ENCODE results near the gene ANKRD55. TPM values are rescaled to one million over a fixed set of nuclear protein-coding genes. Genes with fewer than 3 reads are reported as not detected.
"Not testable (repeated sequence)": the region's sequence is repeated elsewhere in the genome, so short reads cannot be mapped to it uniquely, and the experiment has no call there.

Gene ANKRD55
- total RNA-seq, 1 experiment from 2014 or later = not detected

- Histone ChIP-seq H3K27me3 (replicated peaks) (no peaks in the 10 kb centered on the region), H3K4me1 (replicated peaks) (peaks cover 50% of the 10 kb centered on the region), H3K4me3 (no peak overlapping the region), H3K27ac (no peak overlapping the region), H3K36me3 (no peaks in the 10 kb centered on the region), H3K9me3 (replicated peaks) (no peaks in the 10 kb centered on the region)
- DNase-seq (ENCODE audit: low read depth in 1 of 2, low spot score in 2 of 2) = no peak
Observed at GRCh38 chr5:56164376-56164775, 68.8 kb downstream of the ANKRD55 start.

DNA sequence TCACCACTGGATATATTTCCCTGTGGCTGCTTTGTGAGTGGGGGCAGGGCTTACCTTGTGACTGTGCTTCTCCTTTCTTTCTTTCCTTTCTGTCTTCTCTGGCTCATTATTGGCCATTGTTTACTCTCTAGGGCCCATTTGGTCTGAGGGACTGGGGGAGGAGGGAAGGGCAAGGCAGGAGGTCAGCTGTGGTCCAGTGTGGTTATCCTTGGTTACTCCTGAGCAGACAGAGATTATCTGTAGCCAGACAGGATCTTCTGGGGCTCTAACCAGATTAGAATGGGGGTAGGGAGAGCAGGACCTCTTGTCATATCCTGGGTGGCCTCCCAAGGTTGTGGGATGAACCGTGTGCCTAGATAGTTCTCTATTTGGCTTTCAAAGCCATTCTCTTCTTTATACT lies 71.2 kb downstream of the ANKRD55 start:
- peak in 1 of 2 experiments; percentile 22 for DNase-seq (ENCODE audit: low read depth in 1 of 2, low spot score in 2 of 2)

DNA sequence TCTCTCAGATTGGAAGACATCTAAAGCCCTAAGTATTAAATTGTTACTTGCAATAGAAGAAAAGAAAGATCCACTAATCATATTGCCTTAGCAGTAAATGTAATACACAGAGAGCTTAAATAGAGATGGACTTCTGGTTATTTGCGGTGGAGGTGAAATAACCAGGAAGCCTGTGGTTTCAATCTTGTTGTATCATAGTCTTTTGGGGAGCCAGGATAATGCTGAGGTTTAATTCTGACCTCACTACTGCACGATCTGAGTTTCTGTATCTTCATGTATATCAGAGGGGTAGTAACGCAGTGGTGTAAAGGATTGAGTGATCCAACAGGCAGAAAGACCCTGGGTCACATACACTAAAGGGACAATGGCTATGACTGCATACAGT lies 71.7 kb downstream of the ANKRD55 start:
- H3K27me3 ChIP-seq (replicated peaks) = no peaks in the 10 kb centered on the region
- no peaks in the 10 kb centered on the region for H3K9me3 ChIP-seq (replicated peaks)
- no peak overlapping the region for H3K4me3 ChIP-seq
- peaks cover 32% of the 10 kb centered on the region for H3K4me1 ChIP-seq (replicated peaks)
- H3K27ac ChIP-seq = no peak overlapping the region
- H3K36me3 ChIP-seq = no peaks in the 10 kb centered on the region
- no peak for DNase-seq (ENCODE audit: low read depth in 1 of 2, low spot score in 2 of 2)

More for the DNA sequence above, 71.2 kb downstream of the ANKRD55 start:
- Histone ChIP-seq H3K27me3 (replicated peaks) (no peaks in the 10 kb centered on the region), H3K9me3 (replicated peaks) (no peaks in the 10 kb centered on the region), H3K4me3 (no peak overlapping the region), H3K4me1 (replicated peaks) (peaks cover 32% of the 10 kb centered on the region), H3K27ac (no peak overlapping the region), H3K36me3 (no peaks in the 10 kb centered on the region)

DNA sequence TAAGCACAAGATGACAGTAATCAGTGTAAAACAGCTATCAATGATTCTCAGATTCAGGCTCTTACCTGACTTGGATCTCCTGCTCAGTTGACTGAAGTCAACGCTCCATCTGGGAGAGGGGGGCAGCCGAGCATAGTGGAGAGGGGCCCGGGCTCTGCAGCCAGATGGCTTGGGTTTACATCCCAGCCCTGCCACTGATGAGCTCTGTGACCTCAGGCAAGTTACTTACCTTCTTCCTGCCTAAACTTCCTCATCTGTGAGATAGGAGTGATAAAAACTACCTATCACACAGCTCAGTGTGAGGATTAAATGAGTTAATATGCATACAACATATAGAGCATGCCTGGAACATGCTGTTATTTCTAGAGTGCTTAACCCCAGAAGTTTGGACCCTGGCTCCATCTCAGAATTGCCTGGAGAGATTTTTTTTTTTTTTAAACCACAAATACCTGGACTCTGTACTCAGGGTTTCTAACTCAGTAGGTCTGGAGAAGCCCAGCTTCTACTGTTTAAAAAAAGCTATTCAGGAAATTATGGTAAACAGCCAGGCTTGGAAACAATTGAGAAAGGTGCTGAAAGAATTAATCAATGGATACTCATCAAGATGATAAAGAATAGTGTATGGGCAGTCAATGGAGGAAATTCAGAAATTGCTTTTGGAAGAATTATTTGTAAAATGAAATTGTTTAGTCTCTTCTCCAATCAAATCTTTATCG lies 72.2 kb downstream of the ANKRD55 start:
- Histone ChIP-seq H3K36me3 (no peaks in the 10 kb centered on the region), H3K27me3 (replicated peaks) (no peaks in the 10 kb centered on the region), H3K27ac (no peak overlapping the region), H3K4me1 (replicated peaks) (peaks cover 28% of the 10 kb centered on the region), H3K4me3 (no peak overlapping the region), H3K9me3 (replicated peaks) (no peaks in the 10 kb centered on the region)
- no peak for DNase-seq (ENCODE audit: low read depth in 1 of 2, low spot score in 2 of 2)

DNA sequence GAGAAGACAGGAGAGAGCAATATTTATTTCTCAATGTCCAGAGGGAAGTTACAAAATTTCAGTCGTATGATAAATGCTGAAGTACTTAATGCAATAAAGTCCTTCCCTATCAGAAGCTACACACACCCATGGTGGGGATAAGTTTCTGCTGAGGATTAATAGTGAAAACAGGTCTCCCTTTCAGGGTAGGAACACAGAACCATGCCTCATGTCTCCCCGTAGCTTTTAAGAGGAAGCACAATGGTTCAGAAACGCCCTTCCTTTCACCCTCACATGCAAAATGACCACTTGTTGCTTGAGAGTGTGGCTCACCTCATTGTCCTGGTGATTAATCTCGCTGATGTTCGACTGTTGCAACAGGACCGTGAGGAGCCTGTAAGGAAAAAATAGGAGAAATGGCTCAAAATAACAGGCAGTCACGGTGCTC lies 73.6 kb downstream of the ANKRD55 start:
- DNase-seq (ENCODE audit: low read depth in 1 of 2, low spot score in 2 of 2) = no peak
- Histone ChIP-seq H3K4me3 (no peak overlapping the region), H3K9me3 (replicated peaks) (no peaks in the 10 kb centered on the region), H3K27ac (no peak overlapping the region), H3K4me1 (replicated peaks) (peaks cover 18% of the 10 kb centered on the region), H3K36me3 (no peaks in the 10 kb centered on the region), H3K27me3 (replicated peaks) (no peaks in the 10 kb centered on the region)

- DNase-seq (ENCODE audit: low read depth in 1 of 2, low spot score in 2 of 2) = no peak
- H3K4me3 ChIP-seq = no peak overlapping the region
- no peaks in the 10 kb centered on the region for H3K36me3 ChIP-seq
- peaks cover 18% of the 10 kb centered on the region for H3K4me1 ChIP-seq (replicated peaks)
- H3K27me3 ChIP-seq (replicated peaks) = no peaks in the 10 kb centered on the region
- H3K9me3 ChIP-seq (replicated peaks) = no peaks in the 10 kb centered on the region
- no peak overlapping the region for H3K27ac ChIP-seq
Observed at GRCh38 chr5:56158331-56158960, 74.7 kb downstream of the ANKRD55 start.

GRCh38 chr5:56157191-56157621 lies 75.9 kb downstream of the ANKRD55 start:
- not testable (repeated sequence) for H3K9me3 ChIP-seq (replicated peaks); H3K36me3 ChIP-seq; H3K27ac ChIP-seq; DNase-seq (ENCODE audit: low read depth in 1 of 2, low spot score in 2 of 2); H3K4me3 ChIP-seq; H3K27me3 ChIP-seq (replicated peaks)
- H3K4me1 ChIP-seq (replicated peaks) = peaks cover 17% of the 10 kb centered on the region

DNA sequence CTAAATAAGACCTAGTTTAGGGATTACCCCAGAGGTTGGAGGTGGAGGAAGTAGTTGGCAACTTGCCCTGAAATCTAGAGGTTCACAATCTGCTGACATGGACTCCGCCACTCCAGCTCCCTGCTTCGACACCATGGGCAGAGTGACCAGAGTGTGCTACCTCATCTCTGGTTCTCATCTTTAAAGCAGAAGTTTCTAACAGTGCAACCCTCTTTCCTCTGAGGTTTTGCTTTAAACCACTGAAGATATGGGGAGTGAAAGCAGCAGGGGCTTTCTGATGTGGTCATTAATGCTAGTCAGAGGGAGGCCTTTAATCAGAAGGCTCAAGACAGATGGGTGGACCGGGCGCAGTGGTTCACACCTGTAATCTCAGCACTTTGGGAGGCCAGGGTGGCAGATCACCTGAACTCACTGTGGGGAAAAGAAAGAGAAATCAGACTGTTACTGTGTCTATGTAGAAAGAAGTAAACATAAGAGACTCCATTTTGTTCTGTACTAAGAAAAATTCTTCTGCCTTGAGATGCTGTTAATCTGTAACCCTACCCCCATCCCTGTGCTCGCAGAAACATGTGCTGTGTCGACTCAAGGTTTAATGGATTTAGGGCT lies 76.4 kb downstream of the ANKRD55 start:
- H3K27me3 ChIP-seq (replicated peaks); H3K36me3 ChIP-seq; H3K9me3 ChIP-seq (replicated peaks); H3K27ac ChIP-seq; DNase-seq (ENCODE audit: low read depth in 1 of 2, low spot score in 2 of 2); H3K4me3 ChIP-seq: not testable (repeated sequence)
- H3K4me1 ChIP-seq (replicated peaks) = peaks cover 11% of the 10 kb centered on the region

- Histone ChIP-seq H3K36me3 (no peaks in the 10 kb centered on the region), H3K4me3 (no peak overlapping the region), H3K9me3 (replicated peaks) (no peaks in the 10 kb centered on the region), H3K27ac (no peak overlapping the region), H3K4me1 (replicated peaks) (peaks cover 9% of the 10 kb centered on the region), H3K27me3 (replicated peaks) (no peaks in the 10 kb centered on the region)
- no peak for DNase-seq (ENCODE audit: low read depth in 1 of 2, low spot score in 2 of 2)
Observed at GRCh38 chr5:56155992-56156584, 77.0 kb downstream of the ANKRD55 start.

GRCh38 chr5:56154732-56155484 lies 78.2 kb downstream of the ANKRD55 start:
- no peaks in the 10 kb centered on the region for H3K27me3 ChIP-seq (replicated peaks)
- H3K4me1 ChIP-seq (replicated peaks) = peaks cover 9% of the 10 kb centered on the region
- no peak for DNase-seq (ENCODE audit: low read depth in 1 of 2, low spot score in 2 of 2)
- H3K9me3 ChIP-seq (replicated peaks) = no peaks in the 10 kb centered on the region
- H3K27ac ChIP-seq = no peak overlapping the region
- H3K4me3 ChIP-seq = no peak overlapping the region
- no peaks in the 10 kb centered on the region for H3K36me3 ChIP-seq

GRCh38 chr5:56152437-56152836 lies 80.7 kb downstream of the ANKRD55 start:
- DNase-seq (ENCODE audit: low read depth in 1 of 2, low spot score in 2 of 2) = no peak
- no peaks in the 10 kb centered on the region for H3K9me3 ChIP-seq (replicated peaks)
- no peaks in the 10 kb centered on the region for H3K36me3 ChIP-seq

GRCh38 chr5:56150756-56151155 lies 82.4 kb downstream of the ANKRD55 start:
- not testable (repeated sequence) for DNase-seq (ENCODE audit: low read depth in 1 of 2, low spot score in 2 of 2); H3K4me3 ChIP-seq; H3K36me3 ChIP-seq; H3K9me3 ChIP-seq (replicated peaks); H3K27me3 ChIP-seq (replicated peaks); H3K4me1 ChIP-seq (replicated peaks); H3K27ac ChIP-seq

More at GRCh38 chr5:56152437-56152836, 80.7 kb downstream of the ANKRD55 start:
- no peak overlapping the region for H3K4me3 ChIP-seq
- no peak overlapping the region for H3K27ac ChIP-seq
- H3K27me3 ChIP-seq (replicated peaks) = no peaks in the 10 kb centered on the region
- H3K4me1 ChIP-seq (replicated peaks) = peaks cover 9% of the 10 kb centered on the region

- Histone ChIP-seq H3K27ac (no peak overlapping the region), H3K9me3 (replicated peaks) (no peaks in the 10 kb centered on the region), H3K27me3 (replicated peaks) (no peaks in the 10 kb centered on the region), H3K36me3 (no peaks in the 10 kb centered on the region), H3K4me1 (replicated peaks) (no peaks in the 10 kb centered on the region), H3K4me3 (no peak overlapping the region)
- no peak for DNase-seq (ENCODE audit: low read depth in 1 of 2, low spot score in 2 of 2)
Observed at GRCh38 chr5:56148453-56148971, 84.6 kb downstream of the ANKRD55 start.
